CD4-positive, alpha-beta T cell treated with Interleukin-17A for 4 hours (primary cell): Measurements from ENCODE around the gene MARCHF11.

ENCODE experiments used
- DNase-seq: peaks from one replicate; pipeline ENCODE4 v3.0.0-alpha.2; 2020; ENCODE audit warnings: mixed read lengths

MARCHF11 gene

DNA sequence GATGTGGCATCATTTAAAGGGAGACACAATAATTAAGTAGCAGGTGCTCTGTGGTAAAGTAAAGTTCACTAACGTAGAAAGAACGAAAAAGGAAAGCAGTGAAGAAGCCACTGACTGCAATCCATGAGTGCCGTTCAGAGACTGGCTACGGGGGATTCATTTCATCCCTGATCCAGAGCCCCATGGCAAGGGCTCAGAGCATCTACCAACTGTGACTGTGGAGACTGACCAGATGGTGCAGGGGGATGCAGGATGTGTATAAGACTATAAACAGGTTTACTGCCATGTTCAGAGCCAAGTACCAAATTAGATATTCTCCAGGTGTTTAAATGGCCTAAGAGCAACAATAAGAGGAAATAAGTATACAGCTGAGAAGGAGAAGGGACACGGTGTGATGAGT is 47.7 kb downstream of the MARCHF11 start:
- DNase-seq = no peak

- no peak for DNase-seq
Measured at GRCh38 chr5:16128944-16129343, 50.6 kb downstream of the MARCHF11 start.

- no peak for DNase-seq
Measured at GRCh38 chr5:16127865-16128544, 51.6 kb downstream of the MARCHF11 start.

DNA sequence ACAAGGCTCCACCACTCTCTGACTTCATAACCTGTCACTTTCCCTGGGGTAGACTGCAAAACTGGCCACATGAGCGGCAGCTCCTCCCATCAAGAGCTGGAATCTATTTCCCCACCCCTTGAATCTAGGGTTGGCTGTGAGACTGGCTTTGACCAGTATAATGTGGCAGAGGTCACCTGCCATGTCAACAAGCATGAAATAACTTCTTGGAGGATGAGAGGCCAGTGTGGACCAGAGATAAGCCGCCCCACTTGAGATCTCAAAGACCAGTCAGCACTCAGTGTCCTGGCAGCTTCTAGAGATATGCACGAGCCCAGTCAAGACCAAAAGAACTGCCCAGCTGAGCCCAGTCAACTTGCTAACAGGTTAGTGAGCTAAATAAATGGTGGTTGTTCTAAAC is 59.0 kb downstream of the MARCHF11 start:
- DNase-seq = no peak

DNA sequence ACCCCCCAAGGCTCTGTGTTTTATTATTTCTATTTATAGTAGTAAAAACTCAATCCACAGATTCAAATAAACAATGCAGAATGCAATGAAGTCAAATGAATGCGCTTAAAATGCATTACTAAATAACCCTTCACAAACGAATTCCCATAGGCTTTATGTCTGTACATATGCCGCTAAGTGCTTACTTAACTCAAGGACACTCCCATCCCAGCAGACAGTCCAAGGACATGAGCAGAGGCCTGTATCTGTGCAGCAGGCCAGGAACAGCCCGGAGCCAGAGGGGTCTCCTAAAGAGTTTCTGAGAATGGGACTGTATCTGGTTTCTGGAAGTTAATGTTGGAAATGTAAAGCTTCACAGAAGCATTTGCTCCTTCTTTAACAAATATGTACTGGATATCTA is 59.8 kb downstream of the MARCHF11 start:
- DNase-seq = no peak

GRCh38 chr5:16115140-16115539 is 64.5 kb downstream of the MARCHF11 start:
- no peak for DNase-seq

DNA sequence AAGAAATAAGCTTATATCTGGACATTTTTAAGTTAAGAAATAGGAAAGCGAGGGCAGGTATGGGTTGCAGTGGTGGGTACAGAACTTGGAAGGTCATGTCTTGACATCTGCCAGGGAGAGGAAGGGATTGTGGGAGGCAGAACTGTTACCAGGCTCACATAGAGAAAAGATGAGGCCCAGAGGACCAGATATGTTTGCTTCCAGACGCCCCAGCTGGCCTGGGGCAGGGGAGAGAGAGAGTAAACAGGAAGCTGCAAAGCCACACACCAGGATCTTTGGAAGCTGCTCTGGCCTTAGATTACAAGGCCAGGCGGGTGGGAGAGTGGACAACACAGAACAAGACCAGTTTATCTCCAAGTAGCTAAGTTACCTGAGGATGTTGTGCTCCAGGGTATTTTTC is 71.2 kb downstream of the MARCHF11 start:
- DNase-seq = no peak

DNA sequence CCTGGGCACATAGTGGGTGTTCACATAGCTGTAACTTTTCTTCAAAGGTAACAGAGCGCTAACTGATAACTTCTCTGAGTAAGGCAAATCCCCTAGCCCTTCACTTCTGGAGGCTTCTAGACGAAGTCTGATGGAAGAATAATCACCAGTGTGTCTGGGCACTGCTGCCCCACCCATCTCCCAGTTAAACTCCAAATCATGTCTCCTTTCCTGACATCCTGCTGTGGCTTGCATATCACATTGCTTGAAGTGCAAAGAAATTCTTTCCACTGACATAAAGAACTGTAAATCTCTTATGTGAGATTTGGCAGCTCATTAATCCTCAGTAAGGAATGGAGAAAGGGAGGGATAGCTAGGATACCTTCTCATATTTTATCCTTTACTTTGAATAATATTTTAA is 74.6 kb downstream of the MARCHF11 start:
- DNase-seq = no peak

DNA sequence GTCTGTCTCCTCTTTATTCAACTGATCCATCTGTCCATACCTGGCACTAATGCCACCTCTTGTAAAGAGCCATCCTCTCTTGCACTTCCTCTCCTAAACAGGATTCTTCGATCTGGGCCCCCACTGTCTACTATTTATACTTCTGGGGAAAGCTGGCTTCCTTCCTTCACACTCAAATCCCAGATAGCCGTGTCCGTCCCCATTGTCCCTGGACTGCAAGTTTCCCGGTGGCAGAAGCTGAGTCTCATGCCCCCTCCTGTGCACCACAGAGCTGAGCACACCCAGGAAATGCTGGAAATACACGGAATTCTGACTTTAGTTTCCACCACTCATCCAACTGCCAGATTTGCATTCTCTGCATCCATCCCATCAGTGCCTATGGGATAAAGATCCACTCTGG is 84.0 kb downstream of the MARCHF11 start:
- DNase-seq = no peak

GRCh38 chr5:16090270-16090669 is 89.3 kb downstream of the MARCHF11 start:
- DNase-seq = no peak

DNA sequence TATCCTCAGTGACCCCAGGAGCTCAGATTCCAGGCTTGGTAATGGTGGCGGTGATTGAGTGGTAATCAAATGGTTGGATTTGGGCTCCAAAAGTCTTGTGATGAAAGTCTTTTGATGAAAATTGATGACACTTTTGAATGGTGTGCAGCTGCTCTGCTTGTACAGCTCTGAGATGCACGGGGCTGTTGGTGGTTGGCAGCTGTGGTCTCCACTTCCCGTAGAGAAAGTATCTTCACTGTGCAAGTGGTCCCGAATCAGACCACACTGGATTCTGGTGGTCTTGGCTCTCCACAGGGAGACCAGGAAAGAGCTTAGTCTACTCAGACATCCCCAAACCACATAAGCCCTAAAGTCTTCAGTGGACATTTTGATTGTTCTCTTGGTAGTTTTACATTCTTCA is 96.6 kb downstream of the MARCHF11 start:
- DNase-seq = no peak

DNA sequence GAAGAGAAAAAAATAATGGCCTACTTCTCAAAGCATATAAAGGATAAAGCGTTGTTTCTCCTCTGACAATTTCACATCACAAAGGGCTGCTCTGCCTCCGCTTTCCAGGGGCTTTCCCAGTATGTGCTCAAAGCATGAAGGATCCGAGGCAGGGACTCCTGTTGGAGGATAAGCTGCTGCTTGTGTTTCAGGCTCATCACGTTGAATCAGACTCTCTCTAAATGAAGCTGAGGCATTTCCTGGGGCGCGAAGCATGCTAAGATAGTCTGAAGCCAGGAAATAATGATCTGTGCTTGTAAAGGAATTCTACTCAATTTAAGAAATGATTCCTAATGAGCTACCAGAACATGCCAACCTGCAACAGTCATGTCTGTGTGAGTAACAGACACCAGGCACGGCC is 97.5 kb downstream of the MARCHF11 start:
- no peak for DNase-seq

DNA sequence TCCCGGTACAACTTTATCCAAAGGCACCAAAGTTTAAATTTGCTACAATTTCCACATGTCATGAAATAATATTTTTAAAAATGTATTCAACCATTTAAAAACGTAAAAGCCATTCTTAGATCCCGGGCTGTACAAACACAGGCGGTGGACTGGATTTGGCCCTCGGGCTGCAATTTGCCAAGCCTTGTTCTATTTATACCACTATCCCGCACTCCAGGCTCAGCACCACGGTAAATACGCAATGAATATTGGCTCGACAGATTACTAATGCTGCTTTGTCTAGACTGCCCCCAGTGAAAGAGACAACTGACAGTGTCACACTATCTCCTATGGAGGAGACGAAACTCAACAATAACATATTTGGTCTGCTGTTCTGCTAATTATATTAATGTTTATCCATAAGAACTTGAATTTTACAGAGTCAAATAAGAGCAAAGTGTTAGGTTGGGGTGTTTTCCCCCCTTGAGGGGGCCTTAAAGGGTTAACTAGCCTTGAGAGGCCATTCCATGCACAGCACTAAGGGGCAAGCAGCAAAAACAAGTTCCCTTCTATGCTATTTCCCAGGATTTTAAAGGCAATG is 98.1 kb downstream of the MARCHF11 start:
- DNase-seq = no peak

DNA sequence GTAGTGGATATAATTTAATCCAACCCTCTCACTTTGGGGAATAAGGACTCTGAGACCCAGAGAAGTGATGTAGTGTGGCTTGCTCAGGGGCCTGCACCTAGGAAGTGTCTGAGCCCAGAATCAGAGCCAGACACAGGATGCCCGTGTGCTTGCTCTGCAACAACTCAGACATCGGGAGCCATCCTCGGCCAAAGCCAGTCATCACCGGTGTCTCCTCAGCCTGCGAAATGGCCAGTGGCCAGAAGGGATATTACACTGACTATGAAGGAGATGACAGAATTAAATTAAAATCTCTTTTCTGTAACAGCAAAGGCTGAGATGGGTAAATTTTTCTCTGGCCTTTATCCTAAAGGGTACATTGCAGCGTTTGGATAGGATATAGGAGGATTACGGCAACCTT is 102.9 kb downstream of the MARCHF11 start:
- DNase-seq = no peak

DNA sequence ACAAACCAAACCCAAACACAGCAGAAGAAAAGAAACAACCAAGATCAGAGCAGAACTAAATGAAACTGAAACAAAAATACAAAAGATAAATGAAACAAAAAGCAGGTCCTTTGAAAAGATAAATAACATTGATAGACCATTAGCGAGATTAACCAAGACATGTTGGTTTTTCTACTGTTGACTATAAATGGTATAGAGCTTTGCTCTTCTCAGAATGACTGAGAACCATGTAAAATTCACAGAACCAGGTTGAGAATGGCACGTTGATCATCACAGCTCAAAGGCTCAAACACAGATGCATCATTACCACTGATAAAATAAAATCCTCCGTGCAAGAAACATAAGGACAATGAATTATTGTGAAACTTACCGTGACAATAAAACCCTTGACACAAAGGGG is 105.2 kb downstream of the MARCHF11 start:
- no peak for DNase-seq

DNA sequence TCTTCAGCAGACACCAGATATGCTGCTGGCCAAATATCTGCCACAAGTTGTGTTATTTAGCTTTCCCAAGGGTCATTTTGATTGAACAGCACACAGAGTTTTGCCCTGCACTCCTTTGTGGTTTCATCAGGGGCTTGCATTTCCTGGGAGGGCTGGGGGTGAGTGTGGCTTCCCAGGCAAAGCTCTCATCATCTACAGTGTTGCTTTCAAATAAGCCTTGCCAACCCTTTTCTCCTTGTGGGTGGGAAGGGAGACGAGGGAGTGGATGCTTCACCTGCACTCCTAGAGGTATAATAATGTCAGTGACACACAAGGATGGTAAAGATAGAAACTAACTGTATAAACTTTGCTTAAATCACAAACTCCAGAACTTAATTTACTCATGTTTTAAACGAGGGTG is 107.0 kb downstream of the MARCHF11 start:
- no peak for DNase-seq

- no peak for DNase-seq
Measured at GRCh38 chr5:16067415-16067814, 112.2 kb downstream of the MARCHF11 start.

- no peak for DNase-seq
Measured at GRCh38 chr5:16066810-16067209, 112.8 kb downstream of the MARCHF11 start.

DNA sequence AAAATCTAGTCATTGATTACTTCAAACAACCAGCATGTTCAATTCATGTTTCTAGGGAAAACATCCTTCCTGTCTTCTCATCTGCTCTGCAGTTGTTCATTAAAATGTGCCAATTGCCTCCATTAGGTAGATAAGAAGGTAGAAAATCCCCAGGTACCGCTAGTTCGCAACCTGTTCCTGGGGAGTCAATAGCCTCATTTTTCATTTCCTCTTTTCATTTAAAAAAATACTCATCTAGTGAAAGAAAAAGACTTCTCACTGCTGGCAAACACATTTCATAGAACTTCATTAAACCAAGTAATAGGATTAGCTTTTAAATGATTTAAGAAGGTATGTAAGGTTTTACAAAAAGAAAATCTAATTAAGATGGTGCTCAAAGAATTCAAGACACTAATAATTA is 113.3 kb downstream of the MARCHF11 start:
- no peak for DNase-seq

GRCh38 chr5:16065831-16066230 is 113.8 kb downstream of the MARCHF11 start:
- no peak for DNase-seq

DNA sequence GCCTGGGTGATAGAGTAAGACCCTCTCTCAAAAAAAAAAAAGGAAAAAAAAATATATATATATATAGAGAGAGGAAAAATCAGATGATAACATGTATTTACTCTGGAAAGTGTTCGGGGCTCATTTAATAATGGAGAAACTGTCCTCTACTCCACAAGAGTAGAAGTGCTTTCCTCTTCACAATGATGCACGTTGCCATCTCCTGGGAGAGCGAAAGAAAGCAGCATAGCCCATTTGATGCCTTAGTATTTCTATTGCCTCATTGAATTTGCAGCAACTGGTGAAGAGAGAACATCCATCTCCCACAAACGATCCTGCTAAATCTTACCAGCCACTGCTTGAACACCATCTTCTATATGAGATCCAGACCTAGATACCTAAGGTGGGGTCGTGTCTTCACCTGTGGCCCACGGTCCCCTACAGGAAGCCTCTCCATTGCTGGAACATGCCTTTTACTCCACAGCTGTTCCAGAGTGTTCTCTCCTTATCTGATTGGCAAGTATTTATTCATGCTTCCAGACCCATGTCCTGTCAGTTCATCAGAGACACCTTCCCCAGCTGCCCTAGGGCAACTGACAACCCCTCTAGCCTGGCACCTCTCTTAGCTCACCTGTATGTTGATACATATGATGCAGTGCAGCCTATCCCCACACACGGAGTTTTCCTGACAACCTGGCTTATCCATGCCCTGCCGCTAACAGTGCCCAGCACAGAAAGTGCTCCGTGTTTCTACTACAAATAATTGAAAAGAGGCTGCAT is 115.3 kb downstream of the MARCHF11 start:
- no peak for DNase-seq

DNA sequence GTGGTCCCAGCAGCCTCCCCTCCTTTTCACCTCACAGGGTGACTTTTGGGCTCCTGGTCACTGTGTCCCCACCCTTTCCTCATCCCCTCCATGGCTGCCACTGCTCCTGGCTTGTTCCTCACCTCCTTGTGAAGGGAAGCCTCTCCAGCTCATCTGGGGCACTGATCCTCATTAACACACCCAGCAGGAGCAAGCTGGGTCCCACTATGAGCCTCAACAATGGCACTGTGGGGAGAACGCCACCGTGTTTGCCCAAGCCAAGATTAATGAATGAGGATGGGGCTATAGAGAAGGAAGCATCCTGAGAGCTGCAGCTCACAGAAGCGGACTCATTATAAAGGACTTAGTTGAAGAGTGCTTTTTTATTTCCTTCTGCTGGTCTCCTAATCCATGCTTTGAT is 118.4 kb downstream of the MARCHF11 start:
- DNase-seq = no peak

DNA sequence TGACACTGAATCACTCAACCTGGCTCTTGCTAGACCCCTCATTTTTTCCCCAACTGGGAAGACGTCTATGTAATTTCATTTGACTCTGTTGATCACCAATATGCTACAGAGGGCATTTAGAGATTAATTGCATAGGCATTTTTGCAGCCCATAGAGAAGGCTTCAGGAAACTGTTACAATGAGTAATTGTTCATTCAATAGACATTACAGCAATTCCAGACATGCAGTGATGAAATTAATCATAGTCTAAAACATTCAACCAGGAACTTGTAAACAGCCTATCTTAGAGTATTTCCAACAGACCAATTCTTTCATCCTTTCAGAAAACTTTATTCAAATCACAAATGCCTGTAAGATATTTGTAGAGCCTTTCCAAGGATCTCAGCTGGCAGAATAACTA is 122.3 kb downstream of the MARCHF11 start:
- DNase-seq = no peak

GRCh38 chr5:16051246-16051755 is 128.3 kb downstream of the MARCHF11 start:
- DNase-seq = no peak
